Gastrocnemius medialis (tissue), 4 donors: ENCODE measurements around the gene C12orf42.

Source experiments
- POLR2A ChIP-seq, 2 donors: fragments of 450-650 bp; IDR thresholded peaks; one replicate each; pipeline ENCODE4 v1.6.1; 2017; ENCODE audit warnings: antibody characterized with exemption in 2 of 2, mild to moderate bottlenecking in 2 of 2, moderate library complexity in 2 of 2
- TF ChIP-seq, protein P1 (sequence below), 5 experiments: fragments of 450-650 bp in 3 of 5; fragments of 200-600 bp in 2 of 5; sonication (generic) in 2 of 5; IDR thresholded peaks in 4 of 5; conservative IDR thresholded peaks in 1 of 5; 1 replicate in 4 of 5; 2 replicates in 1 of 5; pipeline ENCODE4 v1.5.1; 2016 to 2019; ENCODE audit warnings: antibody characterized with exemption in 5 of 5, mild to moderate bottlenecking in 3 of 5, moderate library complexity in 3 of 5

DNA sequence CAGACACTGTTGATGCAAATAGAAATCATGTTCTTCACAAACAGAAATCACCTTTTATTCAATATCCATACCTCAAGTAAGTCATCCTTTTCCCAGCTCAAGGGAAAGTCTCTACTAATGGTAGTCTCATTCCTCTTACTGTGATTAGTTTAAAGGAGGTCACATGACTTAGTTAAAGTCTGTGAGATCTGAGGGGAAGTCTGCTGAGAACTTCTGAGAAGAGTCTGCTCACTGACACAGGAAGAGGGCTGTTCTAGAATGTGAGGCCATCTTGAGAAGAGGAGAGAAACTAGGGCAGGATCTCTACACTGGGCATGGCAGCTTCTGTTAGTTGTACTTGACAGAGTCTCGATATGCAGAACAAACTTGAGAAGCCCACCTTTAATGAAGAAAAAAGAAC, 146.8 kb downstream of the C12orf42 start:
- TF ChIP-seq, protein P1, sequence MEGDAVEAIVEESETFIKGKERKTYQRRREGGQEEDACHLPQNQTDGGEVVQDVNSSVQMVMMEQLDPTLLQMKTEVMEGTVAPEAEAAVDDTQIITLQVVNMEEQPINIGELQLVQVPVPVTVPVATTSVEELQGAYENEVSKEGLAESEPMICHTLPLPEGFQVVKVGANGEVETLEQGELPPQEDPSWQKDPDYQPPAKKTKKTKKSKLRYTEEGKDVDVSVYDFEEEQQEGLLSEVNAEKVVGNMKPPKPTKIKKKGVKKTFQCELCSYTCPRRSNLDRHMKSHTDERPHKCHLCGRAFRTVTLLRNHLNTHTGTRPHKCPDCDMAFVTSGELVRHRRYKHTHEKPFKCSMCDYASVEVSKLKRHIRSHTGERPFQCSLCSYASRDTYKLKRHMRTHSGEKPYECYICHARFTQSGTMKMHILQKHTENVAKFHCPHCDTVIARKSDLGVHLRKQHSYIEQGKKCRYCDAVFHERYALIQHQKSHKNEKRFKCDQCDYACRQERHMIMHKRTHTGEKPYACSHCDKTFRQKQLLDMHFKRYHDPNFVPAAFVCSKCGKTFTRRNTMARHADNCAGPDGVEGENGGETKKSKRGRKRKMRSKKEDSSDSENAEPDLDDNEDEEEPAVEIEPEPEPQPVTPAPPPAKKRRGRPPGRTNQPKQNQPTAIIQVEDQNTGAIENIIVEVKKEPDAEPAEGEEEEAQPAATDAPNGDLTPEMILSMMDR (IDR thresholded peaks at IDR 0.05 in 4 of 5, conservative IDR thresholded peaks at IDR 0.05 in 1 of 5): no peak
- no peak for TF ChIP-seq POLR2A (IDR thresholded peaks at IDR 0.05)
